Bone marrow (tissue), 2 donors: ENCODE results near the gene MYL5.
"Not testable (repeated sequence)": the region's sequence is repeated elsewhere in the genome, so short reads cannot be mapped to it uniquely, and the experiment has no call there.

Experiments used
- DNase-seq, 2 donors: peaks; one replicate each; lab custom pipeline; 2025; lab: John Stamatoyannopoulos, UW

The MYL5 gene

DNA sequence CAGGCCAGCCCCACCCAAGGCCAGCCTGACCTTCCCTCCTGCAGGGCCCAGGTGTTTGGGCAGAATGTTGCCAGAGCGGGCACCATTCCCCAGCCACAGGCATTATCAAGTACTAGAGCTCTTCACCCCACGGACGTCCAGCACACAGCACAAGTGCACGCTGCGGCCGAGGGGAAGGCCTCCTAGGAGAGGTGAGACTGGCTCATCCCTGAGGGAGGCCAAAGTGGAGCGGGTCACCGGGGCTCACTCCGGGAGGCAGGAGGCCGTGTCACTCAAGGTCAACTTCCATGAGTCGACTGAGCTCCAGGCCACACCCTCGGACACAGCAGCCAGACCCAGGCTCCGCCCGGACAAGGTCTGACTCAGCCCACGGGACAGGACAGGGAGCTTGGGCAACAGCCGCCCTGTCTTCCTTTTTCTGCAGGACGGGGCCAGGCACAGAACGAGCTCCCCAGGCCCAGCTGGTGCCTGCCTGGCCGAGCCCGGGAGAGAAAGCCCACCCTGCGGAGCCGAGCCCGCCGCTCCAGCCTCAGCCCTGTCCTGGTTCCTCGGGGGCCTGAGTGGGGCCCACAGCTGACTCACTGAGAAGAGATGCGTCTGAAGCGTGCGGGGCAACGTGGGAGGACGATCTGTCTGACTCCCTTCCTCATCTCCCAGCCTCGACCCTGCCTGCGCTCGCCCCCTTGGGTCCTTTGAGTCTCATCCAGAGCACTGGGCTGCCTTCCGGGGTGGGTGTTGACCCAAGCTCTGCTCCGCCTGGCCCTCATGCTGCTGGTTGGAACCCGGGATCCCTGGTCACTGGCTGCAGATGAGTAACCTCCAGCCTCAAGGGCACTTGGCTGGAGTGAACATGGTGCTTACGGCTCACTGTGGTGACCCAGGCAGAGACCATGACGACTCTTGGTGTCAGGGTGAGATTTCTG, 13.0 kb downstream of the MYL5 start:
- peak in 1 of 2 donors; percentile 62 for DNase-seq

DNA sequence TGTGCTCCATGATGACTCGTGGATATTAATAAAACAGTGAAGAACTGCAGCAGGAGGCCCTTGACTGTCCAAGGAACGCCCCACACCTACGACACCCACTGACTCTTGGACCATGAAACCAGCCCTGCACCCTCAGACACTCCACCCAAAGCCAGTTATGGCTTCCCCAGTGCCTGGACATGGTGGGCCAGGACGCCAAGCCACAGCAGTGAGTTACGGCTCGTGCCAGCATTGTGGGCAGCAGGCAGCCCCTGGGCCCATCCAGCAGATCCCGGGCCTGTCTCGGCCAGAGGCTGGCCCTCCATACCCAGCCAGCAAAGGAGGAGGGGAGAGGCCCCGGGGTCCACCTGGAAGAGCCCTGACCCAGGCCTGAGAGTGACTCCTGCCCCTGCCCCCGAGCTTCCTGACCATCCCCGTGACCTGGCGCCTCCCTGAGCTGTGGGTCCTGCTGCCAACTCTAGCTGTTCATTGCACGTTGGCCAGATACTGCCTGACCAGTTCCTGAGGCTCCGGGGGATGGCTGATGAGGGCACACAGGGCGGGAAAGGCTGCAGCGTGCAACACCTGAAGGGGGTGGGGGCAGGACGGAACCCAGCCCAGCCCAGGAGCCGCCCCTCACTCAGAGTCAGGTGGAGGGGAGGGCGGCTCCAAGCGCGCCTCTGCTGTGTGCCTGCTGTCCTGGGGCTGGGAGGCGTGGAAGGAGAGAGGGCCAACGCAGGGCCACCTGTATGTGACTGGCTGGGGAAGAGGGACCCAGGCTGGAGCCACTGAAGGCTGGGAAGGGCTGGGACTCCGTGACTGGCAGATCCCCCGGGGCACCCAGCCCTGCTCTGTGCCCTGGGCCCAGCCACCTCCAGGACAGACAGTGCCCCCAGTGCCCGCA, 13.9 kb downstream of the MYL5 start:
- DNase-seq, result no peak

DNA sequence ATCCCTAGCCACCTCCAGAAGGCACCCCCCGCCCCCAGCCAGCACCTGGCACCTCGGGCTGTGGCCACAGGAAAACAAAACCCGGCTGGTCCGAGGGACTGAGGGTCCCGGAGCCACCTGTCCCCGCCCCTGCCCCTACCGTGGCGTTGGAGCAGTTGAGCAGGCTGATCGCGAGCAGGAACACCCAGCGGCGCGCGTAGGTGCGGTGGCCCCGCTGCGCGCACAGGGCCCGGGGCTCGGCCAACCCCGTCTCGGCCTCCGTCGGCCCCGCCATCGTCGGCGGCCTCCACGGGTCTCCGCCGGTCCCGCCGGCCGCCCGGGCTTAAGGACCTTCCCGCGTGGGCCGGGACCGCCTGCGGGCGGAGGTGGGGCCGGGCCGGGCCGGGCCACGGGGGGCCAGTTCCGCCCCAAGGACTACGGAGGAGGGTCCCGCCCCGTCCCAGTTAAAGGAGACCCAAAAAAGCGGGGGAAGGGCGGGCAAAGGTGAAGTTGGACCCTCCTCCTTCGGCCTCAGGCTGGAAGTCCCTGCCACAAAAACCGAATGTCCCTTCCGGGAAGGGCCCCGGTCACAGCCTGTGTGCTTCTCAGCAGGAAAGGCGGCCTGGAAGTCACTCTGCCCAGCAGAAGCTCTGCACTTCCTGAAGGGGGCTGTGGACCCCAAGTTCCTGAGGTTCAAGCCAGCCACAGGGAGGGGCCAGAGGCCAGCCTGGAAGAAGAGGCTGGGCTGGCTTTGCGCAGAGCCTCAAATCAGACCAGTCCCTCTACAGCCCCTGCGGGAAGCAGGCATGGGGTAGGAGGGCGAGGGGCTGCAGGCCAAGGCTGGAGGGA, 14.7 kb downstream of the MYL5 start, which contains the start of gene SLC49A3:
SLC49A3 (minus strand) TSS at position 298 of the 828 bp plus-strand sequence; CDS start at position 274, 24 bp downstream.
- peak in 1 of 2 donors; percentile 12 for DNase-seq

DNA sequence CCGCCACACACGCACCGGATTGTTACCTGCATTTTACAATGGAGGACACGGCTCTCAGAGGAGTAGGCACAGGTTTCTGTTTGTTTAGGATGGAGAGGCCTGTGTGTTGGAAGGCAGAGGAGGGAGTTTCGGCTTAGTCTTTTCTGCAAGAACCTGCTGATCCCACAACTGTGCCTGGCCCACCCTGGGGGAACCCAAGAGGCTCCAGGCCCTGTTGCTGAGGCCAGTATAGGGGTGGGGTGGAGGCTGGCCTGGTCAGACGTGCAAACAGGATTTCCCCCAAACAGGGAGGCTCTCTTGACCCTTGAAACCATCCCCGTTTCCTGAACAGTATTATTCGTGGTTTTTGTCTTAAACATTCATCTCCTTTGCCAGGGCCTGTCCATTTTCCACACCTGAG, 15.4 kb downstream of the MYL5 start:
- DNase-seq, result no peak

DNA sequence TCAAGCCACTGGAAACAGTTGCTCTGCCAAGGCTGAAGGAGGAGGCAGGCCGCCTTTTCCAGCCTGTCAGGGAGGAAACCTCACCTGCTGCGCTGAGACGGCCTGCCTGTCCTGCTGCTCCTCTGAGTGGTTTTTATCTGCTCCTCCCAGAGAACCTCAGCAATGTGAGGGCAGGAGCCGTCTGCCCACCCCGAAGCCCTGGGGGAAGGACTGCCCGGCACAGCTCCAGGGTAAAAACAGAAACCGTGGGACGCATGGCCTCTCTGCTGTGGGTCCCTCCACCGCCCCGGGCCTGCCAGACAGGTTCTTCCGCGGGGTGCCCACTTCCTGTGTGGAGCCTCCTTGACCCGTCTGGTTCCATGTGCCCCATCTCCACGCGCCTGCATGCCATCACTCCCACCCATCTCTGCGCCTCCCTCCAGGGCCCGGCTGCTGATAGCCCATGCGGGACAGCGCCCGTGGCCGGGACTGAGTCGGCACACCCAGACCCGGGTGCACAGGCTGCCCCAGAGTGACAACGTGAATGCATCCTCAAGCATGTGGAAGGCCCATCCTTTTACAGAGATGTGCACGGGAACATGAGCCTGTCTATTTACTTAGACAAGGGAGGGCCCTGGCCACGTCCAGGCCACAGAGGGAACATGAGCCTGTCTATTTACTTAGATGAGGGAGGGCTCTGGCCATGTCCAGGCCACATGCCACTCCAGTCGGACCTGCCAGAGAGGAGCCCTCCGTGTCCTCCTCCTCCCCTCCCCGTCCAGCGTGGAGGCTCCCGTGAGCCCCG, 18.6 kb downstream of the MYL5 start:
- DNase-seq, result no peak

DNA sequence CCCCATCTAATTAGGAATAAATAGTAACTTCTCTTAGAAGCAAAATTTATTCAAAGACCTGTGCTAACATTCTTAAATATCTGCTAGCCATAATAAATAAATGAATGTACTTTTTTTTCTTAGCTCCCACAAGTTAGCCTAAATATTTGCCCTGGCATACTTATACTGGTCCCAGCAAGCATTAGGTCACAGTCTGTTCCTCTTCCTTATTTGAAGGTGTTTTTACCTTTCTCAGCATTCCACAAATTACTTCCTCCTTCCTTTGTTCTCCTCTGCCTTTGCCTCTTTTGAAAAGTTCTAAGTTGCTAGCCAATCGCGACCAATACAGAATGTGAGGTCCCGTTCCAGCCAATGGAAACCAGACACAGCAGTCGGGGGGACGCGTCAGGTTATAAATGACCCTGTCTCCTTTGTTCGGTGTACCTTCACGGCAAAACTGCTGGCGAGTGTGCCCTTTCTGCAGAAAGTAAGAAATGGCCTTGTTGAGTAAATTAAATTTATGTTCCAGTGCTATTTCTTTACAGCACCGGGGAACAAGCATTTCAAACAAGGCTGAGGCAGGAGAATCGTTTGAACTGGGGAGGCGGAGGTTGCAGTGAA, 20.1 kb downstream of the MYL5 start:
- DNase-seq, result not testable (repeated sequence)

DNA sequence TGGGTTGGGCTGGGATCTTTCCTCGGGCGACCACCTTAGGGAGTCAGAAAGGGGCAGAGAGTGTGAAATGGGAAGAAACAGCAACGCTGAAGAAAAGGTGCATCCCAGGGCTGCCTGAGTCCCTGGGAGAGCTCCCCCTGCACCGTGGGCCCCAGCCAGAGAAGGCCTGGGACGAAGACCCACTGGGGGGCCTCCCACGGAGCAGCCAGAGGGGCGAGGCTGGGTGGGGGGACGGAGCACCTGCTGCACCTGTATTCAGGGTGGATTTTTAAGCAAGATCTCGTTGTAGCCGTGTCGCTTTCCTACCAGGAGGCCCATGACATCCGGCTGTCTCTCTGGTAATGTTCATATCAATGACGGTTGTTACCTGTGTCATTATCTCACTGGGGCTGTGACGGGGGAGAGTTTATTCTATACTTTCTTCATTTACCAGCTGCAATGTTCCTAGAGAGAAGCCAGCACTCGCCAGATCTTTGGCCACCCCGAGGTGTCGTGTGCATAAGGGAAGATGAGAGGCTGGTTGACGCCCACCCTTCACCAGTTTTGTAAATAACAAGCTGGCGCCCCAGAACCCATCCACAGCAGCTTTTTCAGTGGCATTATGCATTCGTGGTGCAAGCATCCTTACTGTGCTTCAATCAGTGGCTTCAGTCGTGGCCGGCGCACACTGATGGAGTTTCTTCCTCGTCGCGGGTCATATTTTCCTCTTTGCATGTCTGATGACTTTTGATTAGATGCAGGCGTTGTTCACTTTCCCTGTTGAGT, 25.7 kb downstream of the MYL5 start:
- DNase-seq, result no peak

DNA sequence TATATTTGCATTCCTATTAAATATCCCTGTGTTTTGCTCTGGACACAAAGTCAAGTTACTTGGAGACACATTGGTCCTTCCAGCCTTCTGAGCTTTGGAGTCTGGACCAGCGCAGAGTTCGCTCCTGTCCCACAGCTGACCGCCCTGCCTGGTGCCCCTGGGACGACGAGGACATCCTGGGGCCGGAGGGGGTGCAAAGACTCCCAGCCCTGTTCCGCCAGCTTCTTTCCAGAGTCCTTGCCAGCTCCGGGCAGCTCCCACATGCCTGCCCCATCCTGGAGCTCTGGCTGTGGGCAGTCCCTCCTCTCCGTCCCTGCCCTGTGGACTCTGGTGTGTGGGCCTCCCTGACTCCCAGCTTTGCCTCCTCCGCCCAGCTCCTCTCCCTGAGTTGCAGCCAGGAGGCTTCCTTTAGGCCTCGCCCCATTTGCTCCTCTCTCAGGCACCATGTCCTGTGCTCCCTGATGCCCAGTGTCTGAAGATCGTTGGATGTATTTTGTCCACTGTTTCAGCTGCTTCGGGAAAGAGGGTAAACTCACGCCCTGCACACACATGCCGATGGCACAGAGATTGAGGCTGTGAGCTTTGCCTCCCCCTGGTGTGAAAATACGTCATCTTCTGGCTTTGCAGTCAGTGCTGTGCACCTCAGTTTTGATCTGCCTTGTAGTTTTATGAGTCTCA, 26.4 kb downstream of the MYL5 start:
- no peak for DNase-seq

DNA sequence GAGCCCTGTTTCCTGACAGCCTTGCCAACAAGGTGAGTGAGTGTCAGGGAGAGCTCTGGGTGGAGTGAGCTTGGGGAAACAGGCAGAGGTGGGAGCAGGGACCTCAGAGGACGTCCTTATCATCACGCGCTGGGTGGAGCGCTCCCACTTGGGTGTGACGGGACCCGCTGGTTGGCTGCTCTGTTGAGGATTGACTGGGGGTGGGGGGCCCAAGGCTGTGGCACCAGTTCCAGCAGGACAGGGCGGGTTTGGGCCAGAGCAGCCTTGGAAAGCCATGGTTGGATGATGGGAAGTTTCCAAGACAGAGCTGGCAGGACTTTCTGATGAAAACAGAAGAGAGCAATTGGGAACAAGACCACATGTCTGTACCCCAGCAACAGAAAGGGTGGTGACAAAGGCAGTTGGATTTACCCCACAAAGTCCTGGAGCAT, 28.3 kb downstream of the MYL5 start:
- no peak for DNase-seq

DNA sequence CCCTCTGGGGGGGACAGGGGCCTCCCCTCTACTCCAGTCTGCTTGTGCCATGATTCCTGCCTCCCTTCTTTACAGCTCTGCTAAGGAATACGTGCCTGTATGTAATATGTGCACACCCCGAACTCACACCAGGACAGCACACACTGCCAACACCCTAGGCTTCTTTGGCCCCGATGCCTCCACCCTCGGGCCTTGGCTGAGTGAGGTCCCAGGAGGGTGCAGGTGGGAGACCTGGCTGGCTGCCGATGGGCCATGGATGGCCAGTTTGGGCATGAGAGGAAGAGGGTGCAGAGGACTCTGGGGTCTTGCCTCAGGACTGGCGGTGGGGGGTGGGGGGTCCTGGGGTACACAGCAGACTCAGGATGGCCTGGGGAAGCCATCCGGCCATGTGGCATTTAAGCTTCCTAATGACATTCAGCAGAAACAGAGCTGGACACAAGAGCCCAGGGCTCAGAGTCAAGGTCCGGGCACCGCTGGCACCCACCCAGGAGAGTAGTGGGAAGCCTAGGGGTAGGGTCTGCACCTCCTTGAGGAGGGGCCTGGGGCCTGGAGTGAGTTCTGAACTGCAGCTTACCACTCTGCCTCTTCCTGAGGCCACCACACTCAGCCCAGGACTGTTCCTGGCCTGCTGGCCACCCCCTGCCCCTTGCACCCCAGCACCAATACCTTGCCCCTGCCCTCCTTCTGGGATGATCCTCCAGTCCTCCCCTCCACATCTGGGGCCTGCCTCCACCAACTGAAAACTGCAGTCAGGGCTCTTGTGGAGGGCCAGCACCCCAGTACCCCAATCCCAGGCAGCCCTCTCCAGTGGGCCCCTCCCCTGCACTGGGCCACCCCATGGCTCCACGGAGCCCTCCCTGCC, 29.2 kb downstream of the MYL5 start:
- no peak for DNase-seq

DNA sequence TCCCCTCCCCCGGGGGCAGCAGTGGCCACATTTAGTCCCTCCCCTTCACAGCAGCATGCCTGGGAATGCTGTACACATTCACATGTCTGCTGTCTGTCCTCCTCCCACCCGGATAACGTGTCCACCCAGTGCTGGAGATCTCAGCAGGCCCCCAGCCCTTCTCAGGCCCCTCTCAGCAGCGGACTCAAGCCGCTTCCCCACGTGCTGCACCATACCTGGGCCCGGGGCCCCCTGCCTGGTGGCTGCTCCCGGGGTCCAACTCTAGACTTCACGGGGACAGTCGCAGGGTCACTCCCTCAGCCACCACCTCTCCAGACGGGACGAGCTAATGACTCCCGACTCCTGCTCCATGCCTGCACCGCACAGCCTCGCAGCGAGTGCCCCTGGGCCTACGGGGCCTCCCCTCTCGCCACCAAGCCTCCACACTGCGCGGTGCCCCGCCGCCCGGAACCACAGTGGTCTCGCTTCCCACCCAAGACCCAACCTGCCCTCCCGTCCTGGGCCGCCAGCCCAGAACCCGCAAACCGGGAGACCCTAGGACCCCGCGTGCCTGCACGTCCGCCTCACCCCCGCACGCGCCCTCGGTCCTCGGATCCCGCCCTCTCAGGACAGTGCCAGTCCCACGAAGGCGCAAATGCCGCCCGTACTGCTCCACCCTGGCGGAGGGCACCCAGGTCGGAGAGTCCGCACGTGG, 30.0 kb downstream of the MYL5 start:
- no peak for DNase-seq

DNA sequence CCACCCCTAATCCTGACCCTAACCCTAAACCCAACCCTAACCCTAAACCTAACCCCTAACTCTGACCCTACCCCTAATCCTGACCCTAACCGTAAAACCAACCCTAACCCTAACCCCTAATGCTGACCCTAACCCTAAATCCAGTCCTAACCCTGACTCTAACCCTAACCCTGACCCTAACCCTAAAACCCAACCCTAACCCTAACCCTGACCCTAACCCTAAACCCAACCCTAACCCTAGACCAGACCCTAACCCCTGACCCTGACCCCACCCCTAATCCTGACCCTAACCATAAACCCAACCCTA, 30.6 kb downstream of the MYL5 start:
- no peak for DNase-seq

DNA sequence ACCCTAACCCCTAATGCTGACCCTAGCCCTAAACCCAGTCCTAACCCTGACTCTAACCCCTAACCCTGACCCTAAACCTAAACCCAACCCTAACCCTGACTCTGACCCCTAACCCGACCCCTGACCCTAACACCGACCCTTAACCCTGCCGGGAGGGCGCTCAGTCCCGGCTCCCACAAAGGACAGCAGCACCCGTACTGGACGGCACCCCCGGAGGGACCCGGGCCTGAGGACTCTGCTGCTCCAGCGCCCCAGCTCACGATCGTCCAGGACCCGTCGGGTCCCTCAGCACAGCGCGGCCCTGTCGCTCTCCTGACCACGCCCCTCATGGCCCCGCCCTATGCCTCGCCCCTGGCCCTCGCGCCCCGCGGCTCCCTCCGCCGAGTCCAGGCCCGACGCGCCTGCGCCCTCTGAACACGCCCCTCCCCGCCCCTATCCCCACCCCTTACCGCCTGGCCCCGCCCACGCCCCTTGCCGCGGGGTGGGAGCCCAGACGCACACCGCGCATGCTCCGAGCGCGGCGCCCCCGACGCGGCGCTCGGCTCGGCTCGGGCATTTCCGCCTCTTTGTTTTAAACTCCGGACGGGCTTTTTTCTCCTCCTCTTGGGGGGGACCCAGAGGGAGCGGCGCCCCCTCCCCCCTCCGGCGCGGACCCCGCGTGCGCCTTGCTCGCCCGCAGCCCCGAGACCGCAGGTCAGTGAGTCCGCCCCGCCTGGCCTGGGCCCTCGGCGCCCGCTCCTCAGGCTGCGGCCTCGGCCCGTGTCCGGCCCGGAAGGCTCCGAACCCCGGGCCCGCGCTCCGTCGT, 31.1 kb downstream of the MYL5 start, which contains the start of gene PCGF3:
PCGF3 (plus strand) TSS at position 555 of the 805 bp plus-strand sequence. CDS start 27,849 bp downstream, outside the sequence.
- DNase-seq, result peak; percentile 90 to 96

DNA sequence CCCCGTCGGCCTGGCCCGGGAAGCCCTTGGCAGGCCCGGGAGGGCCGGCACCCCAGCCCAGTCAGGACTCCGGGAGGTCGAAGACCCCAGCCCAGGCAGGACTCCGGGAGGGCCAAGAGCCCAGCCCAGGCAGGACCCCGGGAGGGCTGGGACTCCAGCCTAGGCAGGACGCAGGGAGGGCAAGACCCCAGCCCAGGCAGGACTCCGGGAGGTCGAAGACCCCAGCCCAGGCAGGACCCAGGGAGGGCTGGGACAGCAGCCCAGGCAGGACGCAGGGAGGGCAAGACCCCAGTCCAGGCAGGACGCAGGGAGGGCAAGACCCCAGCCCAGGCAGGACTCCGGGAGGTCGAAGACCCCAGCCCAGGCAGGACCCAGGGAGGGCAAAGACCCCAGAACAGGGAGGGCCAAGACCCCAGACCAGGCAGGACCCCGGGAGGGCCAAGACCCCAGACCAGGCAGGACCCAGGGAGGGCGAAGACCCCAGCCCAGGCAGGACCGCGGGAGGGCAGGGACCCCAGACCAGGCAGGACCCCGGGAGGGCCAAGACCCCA, 31.8 kb downstream of the MYL5 start:
- not testable (repeated sequence) for DNase-seq

DNA sequence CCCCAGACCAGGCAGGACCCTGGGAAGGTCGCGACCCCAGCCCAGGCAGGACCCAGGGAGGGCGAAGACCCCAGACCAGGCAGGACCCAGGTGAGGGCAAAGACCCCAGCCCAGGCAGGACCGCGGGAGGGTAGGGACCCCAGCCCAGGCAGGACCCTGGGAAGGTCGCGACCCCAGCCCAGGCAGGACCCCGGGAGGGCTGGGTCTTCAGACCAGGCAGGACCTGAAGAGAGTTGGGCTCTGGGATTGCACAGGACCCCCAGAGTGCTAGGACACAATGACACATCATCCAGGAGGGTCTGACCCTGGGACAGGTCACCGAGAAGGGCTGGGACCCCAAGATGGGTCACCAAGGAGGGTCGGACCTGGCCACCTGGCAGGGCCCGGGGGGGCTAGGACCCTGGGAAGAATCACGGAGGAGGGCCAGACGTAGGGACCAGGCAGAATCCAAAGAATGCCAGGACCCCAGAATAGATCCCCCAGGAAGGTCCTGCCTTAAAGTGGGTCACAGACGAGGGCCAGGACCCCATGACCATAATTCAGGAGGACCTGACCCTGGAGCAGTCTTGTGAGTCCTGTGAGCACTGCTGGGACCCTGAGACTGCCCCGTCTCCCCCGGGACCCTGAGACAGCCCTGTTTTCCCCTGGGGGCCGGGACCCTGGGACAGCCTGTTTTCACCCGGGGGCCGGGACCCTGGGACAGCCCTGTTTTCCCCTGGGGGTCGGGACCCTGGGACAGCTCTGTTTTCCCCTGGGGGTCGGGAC, 32.7 kb downstream of the MYL5 start:
- no peak for DNase-seq
